Cardiac fibroblast (primary cell): ENCODE results near the gene THBS3.

Experiments
- DNase-seq, 2 donors: peaks; one replicate each; pipeline versions ENCODE4 v3.0.0 to v3.0.0-alpha.2; 2010; ENCODE audit warnings: low read depth in 2 of 2
- H3K4me3 ChIP-seq, 2 donors: replicated peaks in 1 of 2; 1 replicate in 1 of 2; 2 replicates in 1 of 2; pipeline ENCODE4 v1.5.1; 2011; ENCODE audit warnings: low read depth in 2 of 2, low read length in 2 of 2, mild to moderate bottlenecking in 2 of 2, moderate library complexity in 1 of 2
- TF ChIP-seq, protein P1 (sequence below): IDR thresholded peaks from one replicate; pipeline ENCODE4 v1.5.1; 2011; ENCODE audit warnings: low read depth, mild to moderate bottlenecking, low read length, inconsistent platforms

Gene THBS3

DNA sequence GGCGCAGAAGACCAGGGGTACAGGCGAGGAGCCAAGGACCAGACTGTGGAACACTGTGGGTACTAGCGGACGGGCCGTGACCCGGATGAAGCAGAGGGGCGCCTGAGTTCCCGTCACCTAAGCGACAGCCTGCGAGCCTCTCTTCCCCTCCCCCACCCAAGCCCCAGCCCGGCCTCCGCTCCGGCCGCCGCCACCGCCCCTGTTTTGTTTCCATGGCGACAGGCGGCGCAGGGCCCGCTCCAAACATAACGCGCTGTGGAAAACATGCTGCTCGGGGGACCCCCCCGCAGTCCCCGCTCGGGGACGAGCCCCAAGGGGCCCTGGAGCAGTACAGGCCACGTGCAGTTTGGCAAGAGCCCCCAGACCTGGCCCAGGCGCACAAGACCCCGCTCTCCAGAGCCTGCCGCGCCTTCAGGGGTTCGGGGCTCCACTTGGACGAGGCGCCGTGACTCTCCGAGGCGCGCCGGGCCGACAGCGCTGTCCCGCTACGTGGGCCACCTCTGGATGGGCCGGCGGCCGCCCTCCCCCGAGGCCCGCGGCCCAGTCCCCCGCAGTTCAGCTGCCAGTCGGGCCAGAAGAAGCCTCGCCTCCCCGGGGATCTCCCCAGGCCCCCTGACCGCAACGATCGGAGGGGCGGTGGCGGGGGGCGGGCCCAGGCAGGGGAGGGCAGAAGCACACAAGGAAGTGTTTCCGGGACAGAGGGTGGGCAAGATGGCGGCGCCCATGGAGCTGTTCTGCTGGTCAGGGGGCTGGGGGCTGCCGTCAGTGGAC lies 1.0 kb upstream of the THBS3 start, which contains the start of gene MTX1:
MTX1 (plus strand) TSS at position 155 of the 771 bp plus-strand sequence; CDS start at position 265, 110 bp downstream.
- TF ChIP-seq, protein P1, sequence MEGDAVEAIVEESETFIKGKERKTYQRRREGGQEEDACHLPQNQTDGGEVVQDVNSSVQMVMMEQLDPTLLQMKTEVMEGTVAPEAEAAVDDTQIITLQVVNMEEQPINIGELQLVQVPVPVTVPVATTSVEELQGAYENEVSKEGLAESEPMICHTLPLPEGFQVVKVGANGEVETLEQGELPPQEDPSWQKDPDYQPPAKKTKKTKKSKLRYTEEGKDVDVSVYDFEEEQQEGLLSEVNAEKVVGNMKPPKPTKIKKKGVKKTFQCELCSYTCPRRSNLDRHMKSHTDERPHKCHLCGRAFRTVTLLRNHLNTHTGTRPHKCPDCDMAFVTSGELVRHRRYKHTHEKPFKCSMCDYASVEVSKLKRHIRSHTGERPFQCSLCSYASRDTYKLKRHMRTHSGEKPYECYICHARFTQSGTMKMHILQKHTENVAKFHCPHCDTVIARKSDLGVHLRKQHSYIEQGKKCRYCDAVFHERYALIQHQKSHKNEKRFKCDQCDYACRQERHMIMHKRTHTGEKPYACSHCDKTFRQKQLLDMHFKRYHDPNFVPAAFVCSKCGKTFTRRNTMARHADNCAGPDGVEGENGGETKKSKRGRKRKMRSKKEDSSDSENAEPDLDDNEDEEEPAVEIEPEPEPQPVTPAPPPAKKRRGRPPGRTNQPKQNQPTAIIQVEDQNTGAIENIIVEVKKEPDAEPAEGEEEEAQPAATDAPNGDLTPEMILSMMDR: no peak
- peak; percentile 89 to 93 for DNase-seq
- H3K4me3 ChIP-seq: peak within 1 kb of the TSS; percentile 78 to 100

DNA sequence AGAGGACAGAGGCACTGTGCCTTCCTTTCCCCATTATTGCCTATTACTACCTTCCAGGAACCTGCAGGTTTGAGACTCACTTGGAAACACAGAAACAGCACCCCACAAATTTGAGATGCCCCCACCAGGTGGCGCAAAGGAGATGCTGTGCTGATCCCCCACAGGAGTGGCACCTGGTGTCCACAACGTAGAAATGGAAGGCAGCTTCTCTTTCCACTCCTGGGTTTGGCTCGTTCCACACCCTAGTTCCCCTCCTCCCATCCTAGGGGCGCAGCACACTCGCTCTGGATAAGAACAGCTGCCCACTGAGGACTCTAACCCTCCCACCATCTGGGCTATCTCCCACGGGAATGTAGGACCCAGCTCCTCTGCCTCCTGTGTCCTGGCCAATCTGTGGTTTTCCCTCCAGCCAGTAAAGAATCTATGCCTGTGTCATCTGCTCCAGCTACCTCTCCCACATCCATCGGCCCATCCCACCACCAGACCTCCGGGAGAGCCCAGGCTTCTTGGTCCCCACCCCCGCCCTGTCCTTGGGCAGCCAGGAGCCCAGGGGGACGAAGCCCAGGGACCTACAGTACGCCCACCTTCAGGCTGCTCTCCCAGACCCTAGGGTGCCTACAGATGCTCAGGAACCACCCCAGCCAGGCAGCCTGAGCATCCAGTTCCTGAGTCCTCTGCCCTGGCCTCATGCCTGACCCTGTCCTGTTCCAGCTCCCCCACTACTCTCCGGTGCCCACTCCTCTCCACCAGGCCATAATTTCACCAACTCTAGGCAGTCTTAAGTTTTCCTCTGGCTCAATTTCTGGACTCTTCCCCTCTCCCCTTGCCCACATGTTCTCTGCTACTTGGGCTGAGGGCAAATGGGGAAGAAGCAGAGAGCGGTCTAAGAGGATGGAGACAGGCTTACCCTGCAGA lies 549 bp downstream of the THBS3 start:
- TF ChIP-seq, protein P1: peak; percentile 88
- peak overlapping the region; percentile 78 to 100 for H3K4me3 ChIP-seq
- DNase-seq: peak; percentile 84 to 87

DNA sequence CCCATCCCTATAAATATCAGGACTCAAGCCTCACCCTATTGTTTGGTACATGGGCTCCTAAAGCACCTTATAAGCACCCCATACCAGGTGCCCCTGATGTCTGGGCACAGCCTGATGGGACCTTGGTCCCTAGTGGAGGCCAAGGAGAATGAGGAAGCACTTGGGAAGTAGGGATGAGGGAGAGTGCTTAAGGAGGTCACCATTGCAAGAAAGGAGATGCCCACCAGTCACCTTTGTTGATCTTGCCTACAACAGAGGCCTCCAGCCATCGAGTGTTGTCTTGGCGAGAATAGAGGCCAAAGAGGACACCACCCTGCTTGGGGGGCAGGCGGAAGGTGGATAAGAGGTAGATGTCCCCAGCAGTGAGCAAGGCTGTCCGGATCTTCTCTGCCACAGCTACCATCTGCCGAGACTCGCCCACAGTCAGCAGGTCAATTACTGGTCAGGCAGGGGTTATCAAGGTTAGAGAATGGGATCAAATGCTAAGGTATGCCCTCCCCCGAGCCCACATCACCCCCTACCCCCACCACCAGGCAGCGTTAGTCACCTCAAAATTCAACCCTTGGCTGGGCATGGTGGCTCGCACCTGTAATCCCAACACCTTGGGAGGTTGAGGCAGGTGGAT lies 1.6 kb downstream of the THBS3 start:
- DNase-seq: no peak
- TF ChIP-seq, protein P1: no peak
- H3K4me3 ChIP-seq: no peak overlapping the region

DNA sequence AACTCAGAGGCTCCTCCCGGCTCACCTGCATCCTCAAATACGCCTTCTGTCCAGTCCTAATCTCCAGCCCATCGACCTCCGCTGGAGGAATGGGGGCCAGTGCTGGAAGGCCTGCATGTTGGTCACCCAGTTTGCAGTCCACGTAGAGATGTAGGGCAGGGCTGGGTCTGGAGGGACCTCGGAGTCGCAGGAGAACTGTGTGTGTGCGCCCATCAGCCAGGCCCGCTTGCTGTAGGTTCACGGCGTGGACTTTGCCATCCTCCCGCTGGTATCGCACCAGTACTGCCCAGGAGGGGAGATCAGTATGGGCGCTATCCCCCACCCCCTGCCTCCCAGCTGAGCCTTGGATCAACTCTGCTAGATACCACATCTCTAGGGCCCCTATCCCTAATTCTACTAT lies 2.7 kb downstream of the THBS3 start:
- TF ChIP-seq, protein P1: no peak
- DNase-seq: no peak
- H3K4me3 ChIP-seq: no peak overlapping the region

DNA sequence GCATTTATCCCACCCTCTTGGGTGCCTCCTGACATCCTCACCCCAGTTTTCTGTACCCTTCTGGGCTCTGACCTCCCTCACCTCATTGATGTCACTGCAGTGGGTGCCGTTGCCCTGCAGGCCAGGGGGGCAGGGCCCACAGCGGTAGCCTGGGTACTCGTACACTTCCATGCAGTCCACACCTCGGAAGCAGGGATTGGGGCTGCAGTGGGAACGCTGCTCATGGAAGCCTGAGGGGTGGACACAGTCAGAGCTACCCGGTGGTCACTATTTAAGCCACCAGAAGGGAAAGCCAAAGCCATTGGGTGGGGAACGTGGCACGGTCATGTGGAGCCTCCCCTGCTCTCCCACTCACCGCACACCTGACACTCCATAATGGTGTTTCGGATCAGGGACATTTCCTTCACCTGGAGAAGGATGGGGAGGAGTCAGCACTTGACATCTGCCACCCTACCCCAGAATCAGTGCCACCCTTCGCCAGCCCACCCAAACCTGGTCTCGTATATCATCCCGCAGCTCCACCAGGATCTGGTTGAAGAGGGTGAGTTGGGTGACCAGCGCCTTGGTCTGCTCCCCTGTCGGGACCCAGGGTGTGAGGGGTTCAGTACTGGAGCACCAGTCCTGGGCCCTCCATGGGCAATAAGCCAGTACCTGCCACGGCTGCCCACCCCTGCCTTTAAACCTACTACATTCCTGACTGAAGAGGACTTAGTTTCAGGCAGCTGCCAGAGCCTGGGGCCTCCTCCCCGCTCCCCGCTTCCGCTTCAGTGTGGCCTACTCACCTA lies 4.8 kb downstream of the THBS3 start:
- TF ChIP-seq, protein P1: no peak
- H3K4me3 ChIP-seq: no peak overlapping the region
- no peak for DNase-seq

DNA sequence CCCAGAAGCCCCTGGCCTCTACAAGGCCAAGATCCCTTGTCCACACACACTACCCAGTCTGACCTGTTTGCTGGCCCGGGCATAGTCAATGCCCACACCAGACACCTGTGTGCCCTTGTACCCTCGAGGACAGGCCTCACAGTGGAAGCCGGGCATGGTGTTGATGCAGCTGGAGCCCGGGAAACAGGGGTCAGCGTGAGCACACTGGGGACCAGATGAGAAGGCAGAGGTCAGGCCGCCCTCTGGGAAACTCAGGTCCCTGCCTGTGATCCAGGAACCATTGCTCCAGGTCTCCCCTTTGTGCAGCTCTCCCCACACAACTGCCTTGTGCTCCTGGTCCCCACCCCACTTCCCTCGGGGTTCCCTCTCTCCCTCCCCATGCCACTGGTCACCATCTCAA lies 5.5 kb downstream of the THBS3 start:
- H3K4me3 ChIP-seq: no peak overlapping the region
- no peak for DNase-seq
- TF ChIP-seq, protein P1: no peak
